Stimulated activated memory B cell treated with anti-CD40 and anti-IgM and Interleukin-4, amounts not matched to agents 10 μg/mL and 1 μg/mL and 100 μg/mL, for 72 hours (primary cell): ENCODE results near the gene COBL.

Source experiments
- ATAC-seq: fragments of 150-1000 bp; cut with Tn5 transposase; 2 replicates; pipeline ENCODE4 v1.10.0; 2021
- H3K27ac Mint-ChIP-seq: one replicate; pipeline ENCODE4 v1.8.0; 2022; ENCODE audit warnings: mild to moderate bottlenecking, mixed read lengths
- H3K27me3 Mint-ChIP-seq: one replicate; pipeline ENCODE4 v1.8.0; 2022; ENCODE audit warnings: mixed read lengths
- H3K36me3 Mint-ChIP-seq: one replicate; pipeline ENCODE4 v1.8.0; 2022; ENCODE audit warnings: mixed read lengths
- H3K4me1 Mint-ChIP-seq: one replicate; pipeline ENCODE4 v1.8.0; 2022; ENCODE audit warnings: mixed read lengths
- H3K4me3 Mint-ChIP-seq: one replicate; pipeline ENCODE4 v1.8.0; 2022; ENCODE audit warnings: mild to moderate bottlenecking, moderate library complexity, mixed read lengths
- H3K9me3 Mint-ChIP-seq: one replicate; pipeline ENCODE4 v1.8.0; 2022; ENCODE audit warnings: mixed read lengths

COBL gene

DNA sequence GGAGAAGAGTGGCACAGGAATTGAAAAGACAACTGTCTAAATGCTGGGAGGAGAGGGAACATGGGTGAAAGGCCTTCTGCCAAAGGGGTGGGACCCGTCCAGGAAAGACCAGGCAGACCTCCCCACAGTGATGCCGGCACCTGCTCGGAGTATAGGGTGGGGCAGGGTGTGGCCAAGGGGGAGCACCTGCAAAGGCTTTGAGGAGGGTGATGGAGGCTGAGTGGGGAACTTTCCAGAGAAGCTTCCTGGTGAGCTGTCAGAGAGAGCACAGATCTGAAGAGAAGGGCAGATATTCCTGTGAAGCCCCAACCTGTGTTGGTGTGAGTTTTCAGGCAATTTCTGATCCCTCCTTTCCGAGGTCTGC, 270.5 kb downstream of the COBL start:
- no peak overlapping the region for H3K4me3 Mint-ChIP-seq
- no peaks in the 10 kb centered on the region for H3K36me3 Mint-ChIP-seq
- H3K9me3 Mint-ChIP-seq = no peaks in the 10 kb centered on the region
- ATAC-seq = peak; percentile 18
- H3K27me3 Mint-ChIP-seq = no peaks in the 10 kb centered on the region
- no peaks in the 10 kb centered on the region for H3K4me1 Mint-ChIP-seq
- no peak overlapping the region for H3K27ac Mint-ChIP-seq

DNA sequence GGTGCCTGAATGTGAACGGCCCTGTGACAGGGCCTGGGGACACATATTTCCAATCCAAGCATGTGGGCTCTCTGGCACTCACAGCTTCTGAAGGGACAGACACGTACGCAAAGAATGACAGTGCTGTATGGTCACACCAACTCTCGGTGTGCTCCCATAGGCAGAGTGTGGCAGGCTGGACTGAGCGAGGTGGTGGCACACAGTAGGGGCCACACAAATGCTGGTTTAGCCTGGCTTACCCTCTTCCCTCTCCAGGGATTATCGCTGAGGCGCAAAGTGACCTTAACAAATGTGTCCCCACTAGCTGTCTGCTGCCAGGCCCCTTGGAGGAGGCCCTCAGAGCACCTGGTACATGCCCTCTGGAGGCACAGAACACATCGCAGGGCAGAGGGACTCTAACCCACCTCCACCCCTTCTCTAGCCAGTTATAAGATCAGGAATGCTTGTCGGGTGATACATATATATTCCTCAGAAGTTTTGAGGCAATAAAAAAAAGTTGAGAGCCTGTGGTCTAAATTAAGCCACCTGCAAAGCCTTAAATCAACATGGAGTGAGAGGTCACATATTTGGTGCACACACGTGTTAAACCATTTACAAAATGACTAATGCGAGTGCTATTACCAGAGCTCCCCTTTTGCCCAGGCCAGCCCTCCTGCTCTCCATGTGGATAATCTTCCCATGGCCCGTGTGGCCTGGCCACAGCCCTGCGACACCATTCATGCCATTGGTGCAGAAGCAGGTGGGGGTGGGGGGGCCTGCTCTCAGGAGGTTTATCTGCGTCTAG, 271.1 kb downstream of the COBL start:
- no peak overlapping the region for H3K27ac Mint-ChIP-seq
- H3K27me3 Mint-ChIP-seq = no peaks in the 10 kb centered on the region
- H3K4me1 Mint-ChIP-seq = no peaks in the 10 kb centered on the region
- H3K36me3 Mint-ChIP-seq = no peaks in the 10 kb centered on the region
- no peaks in the 10 kb centered on the region for H3K9me3 Mint-ChIP-seq
- ATAC-seq = peak; percentile 27
- no peak overlapping the region for H3K4me3 Mint-ChIP-seq

DNA sequence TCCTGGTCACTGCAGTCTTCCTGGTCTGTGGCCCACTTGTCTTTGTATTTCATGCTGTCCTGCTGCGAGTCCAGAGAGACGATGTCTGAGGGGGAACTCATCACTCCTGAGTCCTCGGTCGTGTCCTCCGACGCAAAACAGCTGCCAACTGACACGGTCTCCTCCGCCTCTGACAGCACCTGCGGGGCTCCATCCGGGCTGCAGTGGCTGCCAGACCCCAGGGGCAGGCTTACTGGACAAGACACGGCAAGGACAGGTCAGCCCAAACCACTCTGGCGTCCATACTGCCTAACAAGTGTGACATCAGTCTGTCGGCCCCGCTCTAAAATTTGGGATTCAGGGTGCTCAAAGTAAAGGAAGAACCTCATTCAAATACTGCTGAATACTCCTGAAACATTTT, 273.1 kb downstream of the COBL start:
- no peaks in the 10 kb centered on the region for H3K36me3 Mint-ChIP-seq
- H3K9me3 Mint-ChIP-seq = no peaks in the 10 kb centered on the region
- no peak for ATAC-seq
- no peak overlapping the region for H3K27ac Mint-ChIP-seq
- no peak overlapping the region for H3K4me3 Mint-ChIP-seq
- no peaks in the 10 kb centered on the region for H3K4me1 Mint-ChIP-seq
- no peaks in the 10 kb centered on the region for H3K27me3 Mint-ChIP-seq

DNA sequence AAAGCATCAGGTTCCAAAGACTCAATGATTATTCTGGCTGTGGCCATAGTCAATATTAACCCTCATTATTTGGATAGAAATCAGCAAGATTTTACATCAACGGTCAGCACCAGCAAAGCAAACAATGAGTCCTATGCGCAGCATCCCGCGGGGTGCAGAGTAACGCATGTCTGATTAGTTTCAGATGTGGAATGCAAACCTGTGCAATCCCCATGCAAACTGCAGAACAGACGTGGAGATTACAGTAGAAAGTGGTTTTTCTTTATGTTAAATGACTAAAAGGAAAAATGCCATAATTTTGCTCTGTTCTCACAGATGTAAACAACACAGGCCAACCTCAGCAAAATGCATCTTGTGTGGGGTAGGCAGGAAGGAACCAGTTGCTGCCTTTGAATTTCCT, 275.8 kb downstream of the COBL start:
- ATAC-seq = no peak
- Mint-ChIP-seq H3K4me1 (no peaks in the 10 kb centered on the region), H3K36me3 (no peaks in the 10 kb centered on the region), H3K27me3 (no peaks in the 10 kb centered on the region), H3K4me3 (no peak overlapping the region), H3K9me3 (no peaks in the 10 kb centered on the region), H3K27ac (no peak overlapping the region)

DNA sequence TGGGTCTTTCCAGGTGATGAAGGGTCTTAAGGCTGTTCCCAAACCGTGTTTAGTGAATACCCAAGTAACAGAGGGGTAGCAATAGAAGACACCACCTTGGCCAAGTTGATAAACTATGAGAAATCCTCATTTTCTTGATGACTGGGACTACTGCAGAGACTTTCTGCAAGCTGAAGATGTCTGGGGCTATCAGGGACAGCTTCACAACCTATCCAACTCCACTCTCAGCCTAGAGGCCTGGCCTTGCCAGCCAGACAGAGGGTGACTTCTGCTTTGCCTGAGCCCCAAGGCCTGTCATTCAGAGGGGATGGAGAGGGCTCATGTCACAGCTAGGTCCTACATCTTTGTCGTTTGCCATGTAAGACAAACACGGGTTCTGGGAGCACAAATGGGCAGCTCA, 278.0 kb downstream of the COBL start:
- no peaks in the 10 kb centered on the region for H3K36me3 Mint-ChIP-seq
- no peaks in the 10 kb centered on the region for H3K9me3 Mint-ChIP-seq
- H3K4me1 Mint-ChIP-seq = no peaks in the 10 kb centered on the region
- H3K27ac Mint-ChIP-seq = no peak overlapping the region
- no peak overlapping the region for H3K4me3 Mint-ChIP-seq
- no peak for ATAC-seq
- H3K27me3 Mint-ChIP-seq = no peaks in the 10 kb centered on the region

DNA sequence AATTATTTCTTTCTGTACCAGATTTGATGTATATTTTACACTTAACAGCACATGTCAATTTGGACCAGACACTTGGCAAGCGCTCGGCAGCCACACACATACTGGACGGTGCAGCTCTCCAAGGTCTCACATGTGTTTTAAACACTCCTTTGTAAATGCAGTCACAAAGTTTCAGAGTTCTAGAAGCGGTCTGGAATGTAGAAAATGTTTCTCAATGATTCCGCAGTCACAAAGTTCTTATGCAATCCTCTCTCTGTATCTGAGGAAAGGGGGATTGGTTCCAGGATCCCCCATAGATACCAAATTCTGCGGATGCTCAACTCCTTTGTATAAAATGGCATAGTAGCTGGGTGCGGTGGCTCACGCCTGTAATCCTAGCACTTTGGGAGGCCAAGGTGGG, 280.9 kb downstream of the COBL start:
- no peaks in the 10 kb centered on the region for H3K9me3 Mint-ChIP-seq
- H3K27me3 Mint-ChIP-seq = no peaks in the 10 kb centered on the region

DNA sequence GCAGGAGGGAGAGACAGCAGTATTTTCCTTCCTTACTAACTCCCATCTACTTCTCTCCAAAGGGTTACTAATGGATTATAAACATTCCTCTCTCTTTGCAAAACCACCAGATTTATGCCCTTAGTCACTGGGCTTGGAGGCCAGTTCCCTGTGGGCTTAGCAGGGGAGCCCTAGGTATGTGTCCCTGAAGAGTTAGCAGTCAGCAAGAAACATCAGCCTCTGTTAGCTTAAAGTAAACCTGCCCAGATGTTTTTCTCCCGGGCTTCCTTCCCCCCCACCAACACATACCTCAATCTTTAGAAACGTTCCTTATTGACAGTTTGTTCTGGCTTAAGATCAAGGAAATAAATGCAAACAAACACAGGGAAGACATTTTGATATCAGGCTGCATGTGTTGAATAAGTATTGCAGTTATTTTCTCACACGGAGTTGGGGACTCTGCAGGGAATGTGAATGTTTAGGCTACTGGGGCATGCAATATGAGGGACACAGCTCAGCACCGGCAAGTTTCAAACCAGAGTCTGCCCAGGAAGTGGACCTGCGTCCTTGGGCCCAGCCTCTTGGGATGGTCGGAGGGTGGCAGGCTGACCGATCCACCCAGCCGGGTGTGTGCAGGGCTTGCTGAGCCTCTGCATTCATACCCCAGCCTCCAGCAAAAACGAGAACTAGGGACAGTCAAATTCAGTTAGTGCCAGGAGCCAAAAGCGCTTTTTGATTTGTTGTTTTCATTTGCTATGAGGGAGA, 281.9 kb downstream of the COBL start:
- Mint-ChIP-seq H3K9me3 (no peaks in the 10 kb centered on the region), H3K36me3 (no peaks in the 10 kb centered on the region), H3K27ac (no peak overlapping the region), H3K4me1 (no peaks in the 10 kb centered on the region), H3K27me3 (no peaks in the 10 kb centered on the region), H3K4me3 (no peak overlapping the region)
- no peak for ATAC-seq

More for the DNA sequence above, 280.9 kb downstream of the COBL start:
- no peak for ATAC-seq
- H3K4me3 Mint-ChIP-seq = no peak overlapping the region
- H3K36me3 Mint-ChIP-seq = no peaks in the 10 kb centered on the region
- no peaks in the 10 kb centered on the region for H3K4me1 Mint-ChIP-seq
- no peak overlapping the region for H3K27ac Mint-ChIP-seq

DNA sequence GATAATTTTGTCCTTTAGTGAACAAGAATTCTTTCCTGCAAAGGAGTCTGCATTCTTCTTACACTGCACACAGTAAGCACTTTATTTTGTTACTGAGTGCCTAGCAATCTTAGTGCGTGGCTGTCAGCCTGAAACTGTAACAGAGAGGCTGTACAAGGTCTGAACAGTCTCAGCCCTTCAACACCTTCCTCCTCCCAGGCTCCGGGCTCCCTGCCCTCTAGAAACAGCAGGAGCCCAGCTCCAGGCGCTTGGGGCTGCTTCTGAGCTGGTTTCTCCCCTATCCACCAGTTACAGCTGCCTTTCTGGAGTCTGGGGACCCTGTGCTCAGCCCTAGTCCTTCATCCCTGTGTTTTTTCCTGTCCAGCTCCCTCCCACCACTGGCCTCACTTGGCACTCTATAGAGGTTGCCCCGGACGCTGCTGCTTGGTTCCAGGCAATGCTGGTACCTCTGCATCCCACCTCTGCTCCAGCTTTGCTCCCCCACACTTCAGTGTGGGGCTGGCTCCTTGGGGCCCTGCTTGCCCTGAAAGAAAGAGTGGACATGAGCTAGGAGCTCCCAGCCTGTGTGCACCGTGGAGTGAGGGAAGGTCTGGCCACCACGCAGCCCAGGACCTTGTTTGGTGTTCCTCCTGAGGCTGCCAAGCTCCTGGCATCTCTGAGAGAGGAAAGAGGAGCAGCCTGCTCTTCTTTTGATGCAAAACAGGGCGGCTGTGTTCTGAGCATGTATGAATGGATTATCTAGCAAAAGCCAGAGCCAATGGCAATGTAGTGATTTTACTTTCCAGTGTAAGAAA, 282.7 kb downstream of the COBL start:
- H3K27me3 Mint-ChIP-seq = no peaks in the 10 kb centered on the region
- H3K36me3 Mint-ChIP-seq = no peaks in the 10 kb centered on the region
- no peak overlapping the region for H3K4me3 Mint-ChIP-seq
- ATAC-seq = no peak
- H3K4me1 Mint-ChIP-seq = no peaks in the 10 kb centered on the region
- H3K27ac Mint-ChIP-seq = no peak overlapping the region
- H3K9me3 Mint-ChIP-seq = no peaks in the 10 kb centered on the region

DNA sequence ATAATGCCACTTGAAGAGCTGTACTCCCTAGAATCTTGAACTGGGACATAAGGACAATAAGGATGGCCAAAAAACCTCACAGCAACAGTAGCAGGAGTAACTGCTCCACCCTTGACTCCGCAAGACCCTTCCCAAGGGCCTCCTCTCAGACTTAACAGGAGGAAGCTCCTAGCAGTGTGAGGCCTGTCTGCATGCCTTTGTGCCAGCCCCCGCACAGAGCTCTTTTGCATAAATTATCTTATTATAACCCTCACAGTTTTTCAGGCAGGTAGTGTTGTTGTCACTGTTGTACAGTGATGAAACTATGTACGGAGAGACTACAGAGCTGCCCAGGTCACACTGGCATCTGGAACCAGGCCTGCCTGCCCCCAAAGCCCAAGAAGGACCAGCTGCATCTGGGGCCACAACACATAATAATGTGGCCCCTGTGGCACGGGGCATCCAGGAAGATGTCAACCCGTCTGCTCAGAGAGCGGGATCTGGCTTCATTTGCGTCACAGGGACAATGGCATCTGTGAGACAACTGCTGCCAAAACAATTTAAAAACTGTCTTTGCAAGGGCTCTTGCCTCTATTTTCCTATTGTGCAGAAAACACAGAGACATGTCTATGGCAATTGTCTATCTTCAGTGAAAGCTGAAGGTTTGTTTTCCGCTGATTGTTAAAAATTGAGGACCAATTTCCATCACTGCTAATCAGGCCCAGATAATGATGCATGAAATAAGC, 284.7 kb downstream of the COBL start:
- Mint-ChIP-seq H3K27me3 (no peaks in the 10 kb centered on the region), H3K4me1 (no peaks in the 10 kb centered on the region), H3K4me3 (no peak overlapping the region), H3K27ac (no peak overlapping the region), H3K36me3 (no peaks in the 10 kb centered on the region), H3K9me3 (no peaks in the 10 kb centered on the region)
- ATAC-seq = no peak

DNA sequence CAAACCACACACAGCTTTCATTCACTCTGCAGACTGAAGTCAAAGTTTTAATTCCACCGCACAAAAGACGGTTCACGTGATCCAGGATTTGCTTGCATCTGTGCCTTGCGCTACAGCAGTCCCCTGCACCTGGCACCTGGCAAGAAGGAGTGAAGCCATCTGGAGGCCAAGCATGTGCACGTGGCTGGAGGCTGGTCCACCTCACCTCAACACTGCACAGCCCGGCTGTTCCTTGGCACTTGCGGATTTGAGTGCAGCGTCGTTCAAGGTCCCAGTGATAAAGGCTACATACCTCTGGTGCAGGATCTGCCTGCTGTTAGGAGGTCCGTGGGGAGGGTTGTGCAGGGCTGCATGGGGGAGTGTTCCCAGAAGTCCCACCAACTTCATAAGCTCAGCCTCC, 285.4 kb downstream of the COBL start:
- no peaks in the 10 kb centered on the region for H3K4me1 Mint-ChIP-seq
- no peak for ATAC-seq
- no peaks in the 10 kb centered on the region for H3K27me3 Mint-ChIP-seq
- H3K4me3 Mint-ChIP-seq = no peak overlapping the region
- H3K36me3 Mint-ChIP-seq = no peaks in the 10 kb centered on the region
- H3K27ac Mint-ChIP-seq = no peak overlapping the region
- no peaks in the 10 kb centered on the region for H3K9me3 Mint-ChIP-seq

DNA sequence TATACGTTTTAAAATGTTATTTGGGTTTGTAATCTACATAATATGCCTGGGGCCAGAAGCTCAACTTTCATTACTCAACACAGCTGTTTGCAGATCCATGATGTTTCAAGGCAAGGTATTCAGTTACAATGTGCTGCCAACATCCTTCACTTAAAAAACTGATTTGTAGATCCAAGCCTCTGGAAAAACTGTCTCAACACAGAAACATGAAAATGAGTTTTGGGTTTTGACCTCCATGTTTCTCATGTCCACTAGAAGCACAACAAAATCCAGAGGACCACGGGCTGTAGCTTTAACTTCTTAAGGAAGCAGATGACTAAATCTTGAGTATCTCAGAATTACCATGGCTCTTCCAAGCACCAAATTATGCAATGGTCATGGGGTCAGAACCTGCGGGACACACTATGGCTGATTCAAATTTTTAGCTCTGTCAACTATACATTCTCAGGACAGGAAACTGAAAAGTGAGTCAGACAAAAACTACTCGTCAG, 286.9 kb downstream of the COBL start:
- Mint-ChIP-seq H3K36me3 (no peaks in the 10 kb centered on the region), H3K4me1 (no peaks in the 10 kb centered on the region), H3K9me3 (no peaks in the 10 kb centered on the region), H3K27ac (no peak overlapping the region), H3K4me3 (no peak overlapping the region), H3K27me3 (no peaks in the 10 kb centered on the region)
- ATAC-seq = no peak

DNA sequence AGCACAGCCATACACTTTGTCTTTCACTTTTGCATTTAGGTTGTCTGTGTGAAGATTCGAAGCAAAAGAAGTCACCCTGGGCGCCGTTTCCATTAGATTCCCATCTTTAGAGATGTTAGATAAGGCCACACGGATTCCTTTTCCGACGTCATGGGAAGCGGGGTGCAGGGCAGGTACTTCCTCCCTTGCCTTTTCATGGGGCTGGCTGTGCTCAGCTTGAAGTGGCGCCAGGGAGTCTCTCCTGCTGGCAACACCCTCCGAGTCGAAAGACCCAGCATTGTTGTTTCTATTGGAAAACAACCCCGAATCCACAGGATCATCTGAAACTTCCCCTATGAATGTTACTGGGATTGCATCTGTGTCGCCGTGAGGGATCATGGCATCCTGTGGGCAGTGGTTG, 287.5 kb downstream of the COBL start:
- Mint-ChIP-seq H3K4me3 (no peak overlapping the region), H3K36me3 (no peaks in the 10 kb centered on the region), H3K27me3 (no peaks in the 10 kb centered on the region), H3K4me1 (no peaks in the 10 kb centered on the region), H3K9me3 (no peaks in the 10 kb centered on the region), H3K27ac (no peak overlapping the region)
- ATAC-seq = no peak

DNA sequence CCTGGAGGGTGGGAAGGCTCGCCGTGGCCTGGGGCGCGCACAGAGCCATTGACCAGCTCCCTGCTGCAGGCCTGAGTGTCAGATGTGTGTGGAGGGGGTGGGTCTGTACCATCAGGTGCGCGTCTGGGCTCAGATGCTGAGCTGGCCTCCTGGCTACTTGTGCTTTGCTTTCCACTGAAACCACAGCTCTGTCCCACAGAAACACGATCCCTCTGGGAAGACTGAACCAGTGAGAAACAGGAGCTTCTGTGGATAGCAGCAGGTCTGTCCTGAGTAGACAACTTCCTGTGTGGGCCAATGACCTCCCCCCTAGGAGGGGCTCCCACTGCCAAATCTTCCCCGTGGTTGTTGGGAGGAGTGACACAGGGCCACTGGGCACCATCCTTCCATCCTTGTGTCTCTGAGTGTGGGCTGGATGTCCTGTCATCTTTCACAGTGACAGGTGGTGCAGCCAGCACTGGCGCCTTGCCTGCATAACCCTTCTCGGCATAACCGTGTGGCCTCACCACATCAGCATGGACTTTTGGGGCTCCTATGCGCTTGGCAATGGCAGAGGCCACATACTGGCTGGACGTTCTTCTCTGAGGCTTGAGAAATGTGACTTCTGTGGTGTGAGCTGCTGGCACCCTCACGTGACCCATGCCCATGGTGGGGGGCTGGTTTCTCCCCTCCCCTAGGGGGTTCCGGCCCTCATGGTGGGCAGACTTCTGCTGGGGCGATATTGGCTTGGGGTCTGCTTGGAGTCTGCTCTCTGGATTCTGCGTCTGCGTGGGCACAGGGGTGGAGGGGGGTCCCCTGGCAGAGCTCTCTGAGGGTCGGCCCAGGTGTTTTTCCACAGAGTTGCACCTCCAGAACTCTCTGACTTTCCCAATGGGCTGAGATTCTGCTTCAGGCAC, 288.4 kb downstream of the COBL start:
- Mint-ChIP-seq H3K36me3 (no peaks in the 10 kb centered on the region), H3K27me3 (no peaks in the 10 kb centered on the region), H3K27ac (no peak overlapping the region), H3K9me3 (no peaks in the 10 kb centered on the region), H3K4me1 (no peaks in the 10 kb centered on the region), H3K4me3 (no peak overlapping the region)
- peak; percentile 3 for ATAC-seq
